NOMO-1 treated with DMSO at 0.1 percent for 48 hours (cell line): ENCODE data around the gene EFTUD2.
"Not testable (repeated sequence)": the region's sequence is repeated elsewhere in the genome, so short reads cannot be mapped to it uniquely, and the experiment has no call there.

Experiments used
- DNase-seq: peaks from one replicate; lab custom pipeline; 2025; ENCODE audit not compliant: unreplicated experiment; lab: John Stamatoyannopoulos, UW

EFTUD2 gene

DNA sequence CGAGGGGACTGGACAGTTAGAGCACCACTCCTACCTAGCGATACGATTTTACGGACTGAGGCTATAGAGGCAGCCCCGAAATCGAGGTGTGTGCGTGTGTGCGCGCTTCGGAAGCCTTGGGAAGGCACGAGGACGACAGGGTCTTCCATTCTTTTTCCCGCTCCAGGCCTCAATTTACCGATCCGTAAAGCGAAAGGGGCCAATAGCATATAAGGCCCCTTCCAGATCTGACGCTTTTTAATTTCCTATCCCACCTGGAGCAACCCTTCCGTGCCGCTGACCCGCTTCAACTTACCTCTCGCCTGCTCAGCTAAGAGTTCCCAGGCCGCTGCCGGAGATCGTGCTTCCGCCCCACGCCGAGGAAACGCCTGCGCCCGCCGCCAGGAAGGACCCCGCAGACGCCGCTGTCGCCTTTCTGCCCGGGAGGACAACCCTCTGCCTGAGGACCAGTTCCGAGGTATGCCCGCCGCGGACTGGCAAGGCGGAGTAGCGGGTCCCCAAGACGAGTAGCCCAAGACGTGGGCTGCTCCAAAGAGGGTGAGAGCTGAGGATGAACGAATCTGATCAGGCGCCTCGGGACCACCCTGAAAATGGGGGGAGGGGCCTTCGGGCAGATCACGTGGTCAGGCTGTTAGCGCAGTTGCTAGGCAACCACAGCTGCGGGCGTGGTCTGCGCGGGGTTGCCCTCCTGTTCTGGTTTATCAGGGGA is at the start of gene EFTUD2:
Gene EFTUD2, minus strand, starts transcription at position 372 of the 709 bp plus-strand sequence. CDS start 4,924 bp downstream, outside the sequence.
- DNase-seq: peak; percentile 87

DNA sequence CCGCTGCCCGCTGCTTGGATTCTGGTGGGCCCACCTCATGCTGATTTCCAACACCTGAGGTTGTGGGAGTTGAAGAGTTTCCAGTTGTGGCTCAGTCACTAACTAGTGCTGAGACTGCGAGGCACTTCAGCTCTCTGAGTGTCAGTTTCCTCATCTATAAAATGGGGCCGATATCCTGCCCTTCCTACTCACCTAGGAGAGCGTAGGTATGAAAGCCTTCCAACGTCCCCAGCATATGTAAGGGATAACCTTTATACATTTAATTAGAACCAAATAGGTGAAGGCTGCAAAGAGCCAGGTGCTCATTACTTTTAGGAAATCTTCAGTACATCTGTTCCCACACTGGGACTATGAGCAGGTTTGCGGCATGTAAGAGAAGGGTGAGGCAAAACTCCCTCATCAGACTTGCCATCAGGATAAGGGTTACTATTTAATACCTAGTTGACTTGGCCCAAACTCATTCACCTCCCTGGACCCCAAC is 49.1 kb upstream of the EFTUD2 start:
- no peak for DNase-seq

DNA sequence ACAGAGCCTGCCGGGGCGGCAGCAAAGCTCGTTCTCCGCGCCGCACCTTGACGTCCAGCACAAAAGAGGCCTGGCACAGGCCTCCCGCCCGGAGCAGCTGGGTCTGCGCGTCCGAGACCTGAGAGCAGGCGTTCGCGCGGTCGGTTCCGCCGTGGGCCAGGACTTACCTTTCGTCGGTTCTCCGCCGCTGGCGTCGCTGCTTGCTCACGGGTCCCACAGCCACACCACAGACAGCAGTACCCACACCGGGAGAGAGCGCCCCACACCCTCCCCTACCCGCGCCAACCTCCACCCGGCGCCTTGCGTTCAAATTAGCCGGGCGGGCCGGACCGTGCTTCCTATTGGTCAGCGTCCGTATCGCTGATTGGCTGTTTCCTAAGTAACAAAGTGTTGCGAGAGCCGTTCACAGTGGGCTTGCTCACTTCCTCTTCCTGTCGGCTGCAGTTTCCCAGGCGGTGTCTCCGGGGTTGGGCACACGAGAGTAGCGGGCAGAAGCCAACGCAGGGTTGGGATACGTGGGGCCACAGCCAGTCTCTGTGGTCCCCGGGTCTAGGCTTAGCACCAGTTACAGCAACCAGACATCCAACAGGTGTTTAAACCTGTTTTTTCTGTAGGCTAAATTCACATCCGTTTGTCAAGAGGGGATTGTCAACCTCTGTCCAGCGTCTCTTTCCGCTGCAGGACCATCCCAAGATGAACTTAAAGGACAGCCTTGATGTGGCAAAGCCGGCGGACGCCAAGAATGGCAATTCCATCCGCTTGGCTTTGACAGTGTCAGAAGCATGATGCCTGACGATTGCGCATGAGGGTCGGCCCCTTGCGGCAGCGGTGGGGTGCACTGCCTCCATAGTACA is 48.4 kb upstream of the EFTUD2 start, which contains the start of gene KIF18B:
Gene KIF18B, minus strand, starts transcription at position 313 of the 854 bp plus-strand sequence. CDS start 11,429 bp downstream, outside the sequence.
- peak; percentile 97 for DNase-seq

DNA sequence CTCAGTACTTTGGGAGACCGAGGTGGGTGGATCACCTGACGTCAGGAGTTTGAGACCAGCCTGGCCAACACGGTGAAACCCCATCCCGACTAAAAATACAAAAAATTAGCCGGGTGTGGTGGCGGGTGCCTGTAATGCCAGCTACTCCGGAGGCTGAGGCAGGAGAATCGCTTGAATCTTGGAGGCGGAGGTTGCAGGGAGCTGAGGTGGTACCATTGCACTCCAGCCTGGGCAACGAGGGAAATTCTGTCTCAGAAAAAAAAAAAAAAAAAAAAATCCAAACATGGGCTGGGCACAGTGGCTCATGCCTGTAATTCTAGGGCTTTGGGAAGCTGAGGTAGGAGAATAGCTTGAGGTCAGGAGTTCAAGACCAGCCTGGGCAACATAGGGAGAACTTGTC is 46.4 kb upstream of the EFTUD2 start:
- not testable (repeated sequence) for DNase-seq

DNA sequence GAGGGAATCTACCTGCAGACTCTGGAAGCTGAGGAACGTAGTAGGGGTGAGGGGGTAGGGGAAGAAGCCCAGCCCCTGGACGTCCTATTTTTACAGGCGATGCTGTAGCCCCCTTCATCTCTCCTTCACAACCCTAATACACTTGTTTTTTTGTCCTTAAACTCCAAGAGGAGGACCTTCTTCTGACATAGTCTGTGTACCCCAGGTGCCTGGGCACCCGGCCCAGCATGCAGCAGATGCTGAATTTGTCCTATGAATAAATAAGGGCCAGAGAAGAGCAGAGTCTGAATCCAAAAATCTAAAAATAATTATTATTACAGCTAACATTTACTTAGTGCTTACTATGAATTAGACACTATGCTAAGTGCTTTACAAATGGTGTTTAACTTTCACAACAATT is 43.2 kb upstream of the EFTUD2 start:
- no peak for DNase-seq

DNA sequence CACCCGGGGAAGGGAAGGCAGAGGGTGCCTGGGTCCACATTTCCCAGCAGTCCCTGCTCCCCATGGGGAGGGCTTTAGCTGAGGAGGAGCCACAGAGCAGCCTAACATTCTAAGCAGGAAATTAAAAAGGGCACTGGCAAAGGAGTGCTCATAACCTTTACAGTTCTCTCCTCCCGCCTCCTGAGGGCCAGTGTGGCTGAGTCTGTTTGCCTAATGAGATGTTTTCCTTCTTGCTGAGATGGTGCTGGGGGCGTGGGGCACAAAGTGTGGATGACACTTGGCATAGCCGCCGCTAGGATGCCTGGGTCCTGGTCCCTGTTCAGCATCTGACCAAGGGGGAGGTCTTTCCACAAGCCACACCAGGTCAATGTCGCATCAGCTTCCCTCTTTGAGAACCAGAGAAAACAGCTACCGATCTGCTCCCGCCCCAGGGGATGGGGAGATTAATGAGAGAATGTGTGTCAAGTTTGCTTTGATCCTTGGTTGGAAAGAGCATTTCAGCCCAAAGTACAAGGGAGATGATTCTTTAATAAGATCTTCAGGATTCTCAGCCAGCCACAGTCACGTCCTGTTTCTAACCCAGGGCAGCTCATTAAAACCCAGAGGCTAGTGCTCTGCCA is 42.6 kb upstream of the EFTUD2 start:
- DNase-seq: no peak

DNA sequence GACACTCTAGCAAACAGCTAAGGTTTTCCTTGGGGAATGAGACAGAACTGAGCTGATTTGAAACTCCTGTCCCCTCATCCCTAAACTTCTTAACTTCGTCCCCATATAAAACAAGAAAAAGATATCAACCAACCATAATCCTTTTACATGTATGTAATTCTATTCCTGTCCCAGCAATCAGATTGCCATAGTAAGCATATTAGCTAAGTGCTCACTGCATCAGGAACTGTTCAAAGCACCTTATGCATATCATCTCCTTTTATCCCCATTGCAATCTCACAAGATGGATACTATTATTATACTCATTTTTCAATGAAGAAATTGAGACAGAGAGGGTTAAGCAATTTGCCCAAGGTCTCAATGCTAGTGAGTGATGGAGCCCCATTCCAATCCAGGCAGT is 41.5 kb upstream of the EFTUD2 start:
- no peak for DNase-seq

DNA sequence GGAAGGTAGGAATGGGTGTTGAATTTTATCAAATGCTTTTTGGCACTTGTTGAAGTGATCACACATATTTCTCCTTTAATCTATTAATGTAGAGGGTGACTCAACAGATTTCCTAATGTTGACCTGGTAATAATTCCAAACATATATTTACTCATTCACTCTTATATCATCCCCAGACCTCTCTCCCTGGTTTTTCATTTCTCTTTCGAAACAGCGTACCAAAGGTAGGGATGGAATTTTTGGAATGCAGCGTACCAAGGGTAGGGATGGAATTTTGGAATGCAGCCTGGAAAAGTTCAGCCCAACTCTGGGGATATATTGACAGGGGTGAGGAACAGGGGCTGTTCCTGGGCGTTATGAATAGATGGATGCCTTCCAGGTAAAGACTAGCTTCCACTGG is 41.1 kb upstream of the EFTUD2 start:
- no peak for DNase-seq

DNA sequence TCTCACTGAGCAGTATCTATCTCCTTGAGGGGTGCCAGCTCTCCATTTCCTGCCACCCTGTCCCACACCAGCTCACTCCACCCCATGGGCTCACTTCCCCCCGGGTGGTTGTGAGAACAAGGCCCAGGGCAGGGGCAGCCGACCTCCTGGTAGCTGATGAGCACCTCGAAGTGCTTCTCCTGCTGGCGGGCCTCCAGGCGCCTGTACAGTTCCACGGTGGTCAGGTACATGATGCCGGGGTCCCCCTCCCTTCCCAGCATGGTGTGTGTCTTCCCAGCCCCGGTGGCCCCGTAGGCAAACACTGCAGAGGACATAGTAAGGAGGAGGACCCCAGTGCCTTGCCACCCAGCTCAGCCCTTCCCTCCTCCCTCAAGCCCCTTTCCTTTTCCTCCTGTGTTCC is 35.9 kb upstream of the EFTUD2 start:
- no peak for DNase-seq

DNA sequence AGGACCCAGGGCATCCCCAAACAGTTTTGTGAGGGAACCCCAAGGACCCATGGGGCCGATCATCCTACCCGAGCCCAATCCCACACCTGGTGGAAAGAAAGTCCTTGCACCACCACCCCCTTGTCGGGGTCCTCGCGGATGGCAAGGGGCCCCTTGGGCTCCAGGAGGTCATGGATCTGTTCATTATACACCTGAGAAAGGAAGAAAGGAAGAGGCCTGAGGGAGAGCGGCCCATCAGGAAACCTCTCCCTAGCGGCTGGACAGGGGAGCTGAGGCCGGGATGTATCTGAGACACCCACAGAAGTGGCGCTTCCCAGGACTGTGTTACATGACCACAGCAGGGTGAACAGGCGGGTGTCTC is 35.5 kb upstream of the EFTUD2 start:
- DNase-seq: no peak

DNA sequence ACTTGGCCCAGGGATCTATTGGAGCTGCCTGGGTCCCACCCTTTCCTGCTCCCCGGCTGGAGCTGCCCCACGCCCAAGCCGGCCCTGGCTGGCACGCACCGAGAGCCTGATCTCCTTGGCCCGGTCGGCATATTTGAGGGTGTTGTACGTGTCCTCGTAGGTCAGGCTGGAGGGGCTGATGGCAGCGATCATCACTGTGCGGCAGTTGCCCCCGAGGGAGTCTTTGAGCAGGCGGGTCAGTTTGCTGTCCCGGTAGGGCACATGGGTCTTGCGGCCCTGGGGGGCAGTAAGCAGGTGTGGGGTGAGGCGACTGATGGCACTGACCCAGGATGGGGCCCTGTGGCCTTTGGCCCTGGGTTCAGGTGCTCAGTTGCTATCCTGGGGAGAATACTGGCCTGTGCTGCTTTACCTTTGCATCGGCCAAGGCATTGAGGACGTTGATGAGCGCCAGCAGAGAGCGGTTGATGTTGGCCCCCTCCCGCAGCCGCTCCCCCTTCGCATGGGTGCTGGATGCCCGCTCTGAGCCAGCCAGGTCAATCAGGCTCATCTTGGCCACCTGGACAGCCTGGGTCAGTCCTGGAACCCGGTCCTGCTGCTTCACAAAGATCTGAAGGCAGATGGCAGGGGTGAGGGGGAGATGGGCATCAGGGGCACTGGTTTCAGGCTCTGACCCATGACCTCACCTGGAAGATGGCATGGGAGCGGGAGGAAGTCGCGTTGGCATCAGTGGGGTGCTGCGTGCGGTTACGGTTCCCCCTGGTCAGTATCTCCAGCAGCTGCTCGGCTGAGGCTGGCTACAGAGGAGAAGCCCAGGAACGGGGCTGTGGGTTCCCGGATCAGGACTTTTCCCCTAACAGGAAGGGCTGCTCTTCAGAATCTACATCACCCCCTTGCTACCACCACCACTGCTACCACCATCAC is 34.8 kb upstream of the EFTUD2 start:
- DNase-seq: no peak

DNA sequence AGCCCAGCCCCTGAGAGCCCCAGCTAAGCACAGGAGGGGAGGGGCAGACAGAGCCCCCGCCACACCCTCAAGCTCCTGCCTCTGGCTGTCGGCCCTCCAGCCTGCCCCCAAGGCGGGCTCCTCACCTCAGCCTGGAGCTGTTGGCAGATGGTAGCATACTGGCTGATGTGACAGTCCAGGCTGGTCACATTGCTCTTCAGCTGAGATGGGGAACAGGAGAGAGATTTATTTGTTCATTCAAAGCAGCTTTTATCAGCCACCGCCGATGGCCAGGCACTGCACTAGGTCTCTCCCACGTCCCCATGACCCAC is 33.5 kb upstream of the EFTUD2 start:
- DNase-seq: no peak

DNA sequence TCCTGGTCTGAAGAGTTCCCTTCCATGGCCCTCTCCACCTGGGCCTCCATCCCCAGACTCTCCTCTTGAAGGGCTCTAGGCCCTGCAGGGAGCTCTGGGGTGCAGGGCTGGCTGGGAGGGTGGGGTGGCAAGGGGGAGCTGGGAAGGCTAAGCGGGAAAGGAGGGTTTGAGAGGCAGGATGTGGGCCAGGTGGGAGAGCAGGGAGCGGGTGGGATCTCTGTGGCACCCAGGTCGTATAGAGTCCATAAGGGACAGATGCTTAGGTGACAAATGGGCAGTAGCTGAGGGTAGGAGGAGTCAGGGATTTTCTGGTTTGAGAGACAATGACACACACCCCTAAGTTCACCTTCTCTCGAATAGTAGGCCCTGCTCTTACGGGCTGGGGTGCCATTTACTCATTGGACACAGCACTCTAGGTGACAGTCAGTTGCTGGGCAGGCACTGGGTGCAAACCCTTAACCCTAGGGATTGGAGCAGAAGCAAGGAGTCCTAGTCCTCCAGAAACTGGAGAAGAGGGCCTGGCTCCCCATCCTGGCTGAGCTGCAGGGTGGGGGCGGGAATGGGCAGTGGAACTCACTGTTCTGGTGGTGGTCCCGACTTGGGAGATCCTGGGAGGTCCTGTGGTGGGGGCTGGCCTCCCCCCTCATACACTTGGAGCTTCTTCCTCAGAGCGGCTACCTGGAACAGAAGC is 33.0 kb upstream of the EFTUD2 start:
- no peak for DNase-seq

DNA sequence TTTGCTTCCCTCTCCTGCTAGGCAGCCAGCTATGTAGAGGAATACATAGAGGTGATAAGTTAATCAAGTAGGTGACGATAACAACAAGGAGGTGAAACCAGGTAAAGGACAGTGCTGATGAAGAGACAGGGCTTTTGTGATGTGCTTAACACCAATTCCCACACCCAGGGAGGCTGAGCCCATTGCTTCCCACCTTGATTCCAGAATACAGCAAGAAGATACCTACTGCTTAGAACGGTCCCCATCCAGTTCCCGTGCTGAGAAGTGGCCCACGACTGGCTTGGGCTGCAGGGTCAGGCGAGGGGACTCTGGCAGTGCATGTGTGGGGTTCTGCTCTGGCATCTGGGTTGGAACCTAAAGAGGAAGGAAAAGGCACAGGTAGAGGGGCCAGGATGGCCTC is 32.1 kb upstream of the EFTUD2 start:
- no peak for DNase-seq

DNA sequence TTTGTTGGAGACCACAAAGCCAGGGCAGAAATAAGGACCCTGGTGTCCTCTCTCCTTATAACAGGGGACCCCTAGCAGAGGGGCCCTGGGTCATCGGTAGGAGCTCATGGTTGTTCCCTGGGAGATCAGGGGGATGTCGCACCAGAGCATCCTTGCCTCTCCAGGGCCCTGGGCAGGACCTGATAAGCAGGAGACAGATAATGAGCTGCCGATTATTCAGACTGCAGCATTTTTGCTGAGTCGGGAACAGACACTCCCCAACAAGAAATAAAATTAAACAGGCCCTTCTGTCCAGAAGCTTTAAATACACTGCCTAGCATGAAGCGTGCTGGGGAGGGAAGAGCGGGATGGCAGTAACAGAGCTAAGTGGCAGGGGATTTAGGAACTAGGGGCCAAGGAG is 31.4 kb upstream of the EFTUD2 start:
- DNase-seq: no peak

DNA sequence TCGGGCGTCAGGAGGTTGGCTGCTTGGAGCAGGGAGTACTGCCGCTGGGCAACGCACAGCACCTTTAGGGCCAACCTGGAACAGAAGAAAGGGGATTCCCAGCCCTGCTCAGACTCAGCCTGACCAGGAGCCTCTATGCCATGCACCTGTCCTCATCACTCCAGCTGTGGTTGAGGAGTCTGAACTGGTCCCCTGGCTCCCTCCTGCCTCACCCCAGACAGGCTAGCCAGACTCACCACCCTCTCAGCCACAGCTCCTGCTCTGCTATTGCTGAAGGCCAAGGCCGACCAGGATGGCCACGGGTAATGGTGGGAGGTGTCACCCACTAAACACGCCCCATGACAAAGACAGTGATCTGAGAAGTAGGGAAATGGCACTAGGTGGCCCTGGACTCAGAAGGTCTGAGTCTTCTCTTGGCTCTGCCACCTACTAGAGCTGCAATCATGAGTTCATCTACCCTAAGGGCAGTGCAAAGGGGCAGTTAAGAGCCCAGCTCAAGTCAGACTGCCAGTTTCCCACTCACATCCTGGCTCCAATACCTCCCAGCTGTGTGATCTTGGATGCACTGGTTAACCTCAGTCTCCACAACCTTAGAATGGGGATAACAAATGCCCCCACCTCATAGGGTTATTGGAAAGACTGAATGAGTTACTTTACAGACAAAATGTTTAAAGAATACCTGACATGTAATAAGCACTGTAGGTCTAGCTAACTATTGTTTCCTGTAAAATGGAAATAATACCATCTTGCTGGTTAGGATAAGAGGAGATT is 29.9 kb upstream of the EFTUD2 start:
- DNase-seq: no peak

DNA sequence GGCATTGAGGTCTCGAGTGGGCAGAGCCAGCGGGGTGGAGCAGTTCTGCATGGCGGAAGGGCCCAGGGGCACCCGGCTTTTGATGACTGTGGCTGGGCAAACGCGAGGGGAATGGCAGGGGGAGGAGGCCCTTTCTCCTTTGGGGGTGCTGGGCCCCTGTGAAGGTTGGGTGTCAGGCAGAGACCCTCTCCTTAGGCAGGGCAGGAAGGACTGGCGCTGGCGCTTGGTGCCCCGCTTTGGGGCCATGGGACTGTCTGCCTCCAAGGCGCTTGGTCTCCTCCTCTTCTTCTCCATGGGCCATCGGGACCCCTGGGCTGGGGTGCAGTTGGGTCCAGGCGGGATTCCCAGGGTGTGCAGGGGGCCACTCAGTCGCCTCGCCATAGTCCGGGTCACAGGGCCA is 28.9 kb upstream of the EFTUD2 start:
- no peak for DNase-seq

DNA sequence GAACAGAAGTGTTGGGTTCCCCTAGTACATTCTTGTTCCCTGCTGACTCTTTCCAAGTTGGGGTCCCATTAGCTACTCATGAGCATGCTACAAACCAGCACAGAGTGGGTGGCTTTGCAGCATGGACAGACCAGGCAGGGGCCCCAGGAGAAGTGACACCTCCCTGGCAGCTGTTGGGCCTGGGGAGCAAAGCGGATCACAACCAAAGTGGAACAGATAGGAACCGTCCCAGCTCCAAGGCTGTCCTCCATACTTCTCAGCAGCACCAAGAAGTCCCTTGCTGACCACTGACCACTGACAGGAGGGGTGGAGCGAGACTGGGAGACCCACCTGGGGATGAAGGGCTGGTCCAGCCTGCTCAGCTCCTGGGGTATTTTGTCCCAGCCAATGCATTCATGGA is 28.5 kb upstream of the EFTUD2 start:
- no peak for DNase-seq

DNA sequence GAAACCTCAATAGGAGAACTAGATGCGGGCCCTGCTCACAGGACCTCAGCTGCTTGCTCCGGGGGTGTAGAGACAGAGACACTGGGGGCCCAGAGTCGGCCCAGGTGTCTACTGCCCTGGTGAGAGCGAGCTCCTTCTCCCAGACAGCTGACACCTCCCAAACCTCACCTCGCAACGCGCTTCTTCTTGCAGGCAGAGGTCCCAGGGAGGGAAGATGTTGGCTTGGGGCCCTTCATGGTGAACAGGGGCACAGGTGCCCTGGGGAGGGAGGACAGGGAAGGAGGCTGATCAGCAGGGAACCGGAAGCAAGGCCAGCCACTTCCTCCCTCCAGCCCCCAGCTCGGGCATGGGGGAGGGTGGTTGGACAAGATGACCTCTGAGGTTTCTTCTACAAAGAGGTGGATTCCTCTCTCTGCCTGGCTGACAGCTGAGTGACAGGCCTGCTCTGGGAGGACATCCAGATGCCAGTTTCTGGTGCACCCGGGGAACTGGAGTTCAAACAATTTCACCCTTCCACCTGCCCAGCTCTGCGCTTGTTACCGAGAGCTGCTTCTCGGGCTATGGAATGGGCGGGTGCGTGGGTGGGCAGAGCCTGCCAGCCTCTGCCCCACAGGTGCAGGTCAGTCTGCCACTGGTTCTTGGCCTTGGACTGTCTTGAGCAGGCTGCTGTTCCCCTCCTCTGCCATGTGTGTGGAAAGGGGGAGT is 27.7 kb upstream of the EFTUD2 start:
- no peak for DNase-seq
